ENCODE measurements around the gene CENPL. TPM values are rescaled to one million over a fixed set of nuclear protein-coding genes. Genes with fewer than 3 reads are reported as not detected.

CENPL gene
- total RNA-seq, 1 experiment from 2014 or later, result 40.6 TPM

DNA sequence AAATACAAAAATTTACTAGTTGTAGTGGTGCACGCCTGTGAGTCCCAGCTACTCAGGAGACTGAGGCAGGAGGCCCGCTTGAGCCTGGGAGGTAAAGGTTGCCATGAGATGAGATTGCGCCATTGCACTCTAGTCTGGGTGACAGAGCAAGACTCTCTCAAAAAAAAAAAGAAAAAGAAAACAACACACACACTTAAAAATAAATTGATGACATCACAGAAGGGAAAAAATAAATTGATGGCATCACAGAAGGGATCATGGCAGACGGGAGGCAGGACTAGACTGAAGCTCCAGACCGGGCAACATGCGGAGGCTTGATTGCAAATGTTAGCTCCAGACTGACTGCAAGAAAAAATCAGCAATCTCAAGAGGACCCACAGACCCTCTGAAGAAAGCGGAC is 66.6 kb downstream of the CENPL start:
- DNase-seq (ENCODE audit: low read depth), result no peak

DNA sequence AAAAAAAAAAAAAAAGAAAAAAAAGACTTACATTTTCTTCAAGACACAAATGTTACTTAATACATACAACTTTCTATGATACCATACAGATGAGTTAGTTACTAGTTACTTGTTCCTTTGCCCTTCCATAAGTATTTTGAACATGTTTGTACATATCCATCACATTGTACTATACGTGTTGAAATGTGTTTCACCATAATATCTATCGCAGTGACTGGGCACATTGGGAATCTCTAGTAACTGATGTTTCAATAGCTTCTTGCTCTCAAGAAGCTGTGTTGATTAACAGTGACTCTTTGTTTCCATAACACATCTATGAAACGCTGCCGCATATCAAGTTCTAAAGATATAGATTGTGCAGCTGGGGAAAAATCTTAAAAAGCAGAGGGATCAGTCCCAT is 67.0 kb downstream of the CENPL start:
- no peak for DNase-seq (ENCODE audit: low read depth)

DNA sequence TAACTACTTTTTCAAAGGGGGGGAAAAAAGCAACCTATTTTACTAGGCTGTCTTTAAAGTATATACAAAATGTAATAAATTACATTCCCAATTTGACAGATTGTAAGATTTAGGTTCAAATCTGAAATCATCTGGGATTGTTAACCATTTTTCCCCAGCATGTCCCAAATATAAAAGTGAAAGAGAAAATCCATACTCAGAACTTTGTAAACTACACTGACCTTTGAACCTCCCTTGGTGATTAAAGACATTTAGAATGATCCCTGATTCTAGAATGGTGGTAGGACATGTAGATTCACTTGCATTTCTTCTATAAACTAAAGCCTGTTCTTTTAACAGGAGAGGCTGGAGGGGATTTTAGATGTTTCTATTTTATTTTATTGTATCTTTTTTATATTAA is 70.9 kb downstream of the CENPL start:
- no peak for DNase-seq (ENCODE audit: low read depth)

Other genes with a start within 250 kb of the CENPL start
- not detected in 2 replicates for gene SLC9C2, start 221.8 kb downstream of the CENPL start, total RNA-seq (2014; rRNA removed; shearing (Covaris generic))
- not detected in 2 replicates for gene TEX50, start 189.5 kb downstream of the CENPL start, total RNA-seq (2014; rRNA removed; shearing (Covaris generic))
- gene ANKRD45, start 155.0 kb downstream of the CENPL start, total RNA-seq (2014; rRNA removed; shearing (Covaris generic)), result 0.23 and 1.2 TPM in 2 replicates
- 10.5 and 14.3 TPM in 2 replicates for gene KLHL20, start 109.9 kb downstream of the CENPL start, total RNA-seq (2014; rRNA removed; shearing (Covaris generic))
- gene DARS2, start 210 bp downstream of the CENPL start, total RNA-seq (2014; rRNA removed; shearing (Covaris generic)), result 37.9 and 42.2 TPM in 2 replicates
- 584 and 698 TPM in 2 replicates for gene GAS5, start 43.1 kb upstream of the CENPL start, total RNA-seq (2014; rRNA removed; shearing (Covaris generic))
- gene ZBTB37, start 43.5 kb upstream of the CENPL start, total RNA-seq (2014; rRNA removed; shearing (Covaris generic)), result 3.2 and 3.5 TPM in 2 replicates
- not detected in 2 replicates for gene SERPINC1, start 92.4 kb upstream of the CENPL start, total RNA-seq (2014; rRNA removed; shearing (Covaris generic))
- gene RC3H1, start 197.5 kb upstream of the CENPL start, total RNA-seq (2014; rRNA removed; shearing (Covaris generic)), result 9.2 and 11.5 TPM in 2 replicates